ENCODE measurements around the gene KCNC3. TPM values are rescaled to one million over a fixed set of nuclear protein-coding genes. Genes with fewer than 3 reads are reported as not detected.

KCNC3 gene
- total and polyA plus RNA-seq, 2 of the 4 experiments (the other 2 are of a cell fraction) = 0.07 TPM; not detected in 1

DNA sequence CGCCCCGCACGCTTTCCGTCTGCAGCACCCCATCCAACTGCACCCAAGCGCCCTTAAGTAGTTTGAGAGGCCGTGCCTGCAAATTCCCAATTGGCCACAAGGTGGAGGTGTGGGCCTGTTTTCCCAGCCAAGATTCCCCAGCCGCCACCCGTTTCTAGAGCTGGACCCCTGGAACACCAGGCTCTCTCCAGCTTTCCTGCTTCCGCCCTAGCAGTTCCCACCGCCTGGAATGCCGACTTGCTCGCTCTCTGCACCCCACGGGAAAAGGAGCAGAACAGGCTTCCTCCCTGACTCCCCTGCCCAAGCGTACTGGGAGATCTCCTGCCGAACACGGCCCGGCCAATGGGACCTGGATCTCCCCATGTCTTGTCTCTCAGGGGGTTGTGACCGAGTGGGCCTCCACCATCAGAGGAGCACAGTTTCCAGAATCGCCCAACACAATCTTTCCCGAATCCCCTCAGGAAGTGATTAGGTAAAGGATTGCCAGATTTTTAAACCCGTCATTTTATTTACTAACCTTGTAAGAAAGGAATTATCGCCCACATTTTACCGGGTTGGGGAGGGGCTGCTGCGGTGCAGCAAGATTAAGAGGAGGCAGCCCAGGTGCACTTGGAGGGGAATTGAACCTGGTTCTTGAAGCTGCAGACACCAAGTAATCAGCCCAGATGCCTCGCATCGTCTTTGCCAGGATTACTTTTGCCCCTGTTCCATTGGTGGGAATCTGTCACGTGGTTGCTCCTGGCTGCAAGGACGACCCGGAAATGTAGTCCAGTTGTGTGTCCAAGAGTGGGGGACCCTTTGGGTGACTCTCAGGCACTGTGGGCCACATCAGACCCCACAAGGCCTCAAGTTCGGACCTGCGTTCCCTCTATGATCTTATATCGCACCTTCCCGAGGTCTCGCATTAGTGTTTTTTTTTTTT lies 39.7 kb upstream of the KCNC3 start:
- Histone ChIP-seq H3K56ac (ENCODE audit: extremely low read depth, insufficient read depth, low read length) (peak overlapping the region; percentile 73), H3K27ac (ENCODE audit: insufficient read depth, low read length) (peak overlapping the region; percentile 78), H3K14ac (replicated peaks; ENCODE audit: low read depth, low read length) (peak overlapping the region; percentile 88), H3K27me3 (ENCODE audit: control insufficient read depth, insufficient read depth, low read length) (no peaks in the 10 kb centered on the region), H2BK15ac (ENCODE audit: low read depth, low read length) (no peak overlapping the region; the same call in 2 of the 3 replicates), H3K4ac (ENCODE audit: low read depth, low read length) (peak overlapping the region; percentile 92), H2AK5ac (ENCODE audit: low read depth, low read length) (0 out of 2 replicates have a peak overlapping the region, but pooled peaks have one; percentile 12), H2AK9ac (replicated peaks; ENCODE audit: low read depth, low read length, poor library complexity) (peak overlapping the region; percentile 59), H3K23ac (ENCODE audit: low read depth, low read length) (0 out of 2 replicates have a peak overlapping the region, but pooled peaks have one; percentile 36), H2BK20ac (ENCODE audit: low read depth, low read length) (no peak overlapping the region), H2BK5ac (ENCODE audit: low read depth, low read length, poor library complexity, severe bottlenecking) (peak overlapping the region; percentile 69), H4K91ac (ENCODE audit: insufficient read depth, low read depth, low read length) (peak overlapping the region; percentile 90), H2AFZ (replicated peaks; ENCODE audit: low read length, poor library complexity) (peak overlapping the region; percentile 100), H3K4me3 (ENCODE audit: insufficient read depth, low read depth, low read length) (peak overlapping the region; percentile 63), H3K9me3 (ENCODE audit: control insufficient read depth, insufficient read depth, low read length) (no peaks in the 10 kb centered on the region), H2BK120ac (ENCODE audit: low read depth, low read length) (peak overlapping the region; percentile 35; the same call in 1 of the 2 replicates), H3K9me1 (ENCODE audit: insufficient read depth, low read length) (no peaks in the 10 kb centered on the region), H3K79me1 (ENCODE audit: low read depth in 1 of 2, low read length in 2 of 2) (no peaks in the 10 kb centered on the region), H4K20me1 (ENCODE audit: insufficient read depth, low read length) (no peaks in the 10 kb centered on the region), H3K18ac (ENCODE audit: low read depth, low read length) (peak overlapping the region; percentile 65), H4K8ac (ENCODE audit: low read depth in 2 of 2, low read length in 2 of 2) (peak overlapping the region; percentile 89 to 99), H3K4me1 (ENCODE audit: control insufficient read depth, insufficient read depth, low read length) (no peaks in the 10 kb centered on the region), H4K5ac (ENCODE audit: low read depth, low read length) (peak overlapping the region; percentile 93), H3K36me3 (ENCODE audit: control insufficient read depth, insufficient read depth, low read length) (no peaks in the 10 kb centered on the region), H3K9ac (ENCODE audit: low read depth, low read length) (peak overlapping the region; percentile 86), H3K4me2 (ENCODE audit: low read depth, low read length) (peak overlapping the region; percentile 84)
- DNase-seq (peak; percentile 83), ATAC-seq (ENCODE audit: low read depth) (peak; percentile 95)
- CTCF ChIA-PET = interaction anchor here (0.6 to 2.3 kb wide), 8 partner anchors 12 to 553 kb away, joined by 3 to 8 read pairs (median 3); no protein-coding TSS in a partner anchor
- BruUV-seq (replicated peaks) = no TSS peak
- WGBS, 2 experiments (ENCODE audit: extremely low coverage in 2 of 2, insufficient read length in 1 of 2) = 0% methylated on average over 8 of the region's 34 CpGs; no CpG with 5 or more reads in 1 of the 2 experiments
- TF ChIP-seq RCOR1 (IDR thresholded peaks at IDR 0.05; ENCODE audit: insufficient replicate concordance, low read length) (no peak), SMC3 (IDR thresholded peaks at IDR 0.05; ENCODE audit: low read depth, low read length) (peak; percentile 77), RAD21 (IDR thresholded peaks at IDR 0.05; ENCODE audit: low read length) (peak; percentile 85), POLR2A (IDR thresholded peaks at IDR 0.05; ENCODE audit: low read depth, low read length) (no peak)
- TF ChIP-seq, protein P1, sequence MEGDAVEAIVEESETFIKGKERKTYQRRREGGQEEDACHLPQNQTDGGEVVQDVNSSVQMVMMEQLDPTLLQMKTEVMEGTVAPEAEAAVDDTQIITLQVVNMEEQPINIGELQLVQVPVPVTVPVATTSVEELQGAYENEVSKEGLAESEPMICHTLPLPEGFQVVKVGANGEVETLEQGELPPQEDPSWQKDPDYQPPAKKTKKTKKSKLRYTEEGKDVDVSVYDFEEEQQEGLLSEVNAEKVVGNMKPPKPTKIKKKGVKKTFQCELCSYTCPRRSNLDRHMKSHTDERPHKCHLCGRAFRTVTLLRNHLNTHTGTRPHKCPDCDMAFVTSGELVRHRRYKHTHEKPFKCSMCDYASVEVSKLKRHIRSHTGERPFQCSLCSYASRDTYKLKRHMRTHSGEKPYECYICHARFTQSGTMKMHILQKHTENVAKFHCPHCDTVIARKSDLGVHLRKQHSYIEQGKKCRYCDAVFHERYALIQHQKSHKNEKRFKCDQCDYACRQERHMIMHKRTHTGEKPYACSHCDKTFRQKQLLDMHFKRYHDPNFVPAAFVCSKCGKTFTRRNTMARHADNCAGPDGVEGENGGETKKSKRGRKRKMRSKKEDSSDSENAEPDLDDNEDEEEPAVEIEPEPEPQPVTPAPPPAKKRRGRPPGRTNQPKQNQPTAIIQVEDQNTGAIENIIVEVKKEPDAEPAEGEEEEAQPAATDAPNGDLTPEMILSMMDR (conservative IDR thresholded peaks at IDR 0.05; ENCODE audit: low read depth, low read length) = peak; percentile 84
- TF ChIP-seq, protein P2, sequence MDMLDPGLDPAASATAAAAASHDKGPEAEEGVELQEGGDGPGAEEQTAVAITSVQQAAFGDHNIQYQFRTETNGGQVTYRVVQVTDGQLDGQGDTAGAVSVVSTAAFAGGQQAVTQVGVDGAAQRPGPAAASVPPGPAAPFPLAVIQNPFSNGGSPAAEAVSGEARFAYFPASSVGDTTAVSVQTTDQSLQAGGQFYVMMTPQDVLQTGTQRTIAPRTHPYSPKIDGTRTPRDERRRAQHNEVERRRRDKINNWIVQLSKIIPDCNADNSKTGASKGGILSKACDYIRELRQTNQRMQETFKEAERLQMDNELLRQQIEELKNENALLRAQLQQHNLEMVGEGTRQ (IDR thresholded peaks at IDR 0.05; ENCODE audit: low read depth, low read length) = peak; percentile 91
- in situ Hi-C loops (cut with MboI; ENCODE audit: low sequenced_read_pairs) = loop anchor here (5.0 to 10.0 kb wide), 3 partner anchors 93 to 556 kb away; no protein-coding TSS in a partner anchor
- POLR2A ChIA-PET (ENCODE audit: unreplicated experiment) = no interaction called here
- dilution Hi-C loops (cut with HindIII; ENCODE audit: low sequenced_read_pairs, unreplicated experiment) = no loop called here
- intact Hi-C loops (cut with micrococcal nuclease) = loop anchor here (1.0 to 5.0 kb wide), 5 partner anchors 45 to 414 kb away; partner anchors contain the start of genes EMC10 and GARIN5A

All from IMR-90 (cell line).